GM21786 (cell line): ENCODE data around the gene ADCY2.

ENCODE experiments used
- ATAC-seq: cut with Tn5 transposase; IDR thresholded peaks from one replicate; pipeline ENCODE4 v1.9.1; 2021; ENCODE audit not compliant: unreplicated experiment

Gene ADCY2

DNA sequence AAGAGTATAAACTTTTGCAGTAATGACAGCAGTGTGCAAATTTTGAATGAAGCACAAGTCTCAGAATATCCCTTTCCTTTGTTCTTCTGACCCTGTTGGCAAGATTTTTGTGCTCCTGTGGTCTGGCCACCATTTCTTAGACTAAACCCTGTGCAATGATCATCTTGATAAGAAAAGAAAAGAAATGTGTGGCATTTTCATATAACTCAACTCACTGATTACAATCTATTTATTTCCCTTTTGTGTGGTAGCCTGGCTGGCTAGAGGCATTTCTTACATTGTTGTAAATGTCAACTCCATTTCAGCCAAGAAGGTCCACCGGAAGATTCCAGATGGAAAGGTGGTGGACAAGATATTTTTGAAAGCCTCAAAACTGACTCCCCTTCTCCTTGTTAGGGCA, 41.9 kb downstream of the ADCY2 start:
- no peak for ATAC-seq

GRCh38 chr5:7445068-7445467, 49.1 kb downstream of the ADCY2 start:
- ATAC-seq: no peak

DNA sequence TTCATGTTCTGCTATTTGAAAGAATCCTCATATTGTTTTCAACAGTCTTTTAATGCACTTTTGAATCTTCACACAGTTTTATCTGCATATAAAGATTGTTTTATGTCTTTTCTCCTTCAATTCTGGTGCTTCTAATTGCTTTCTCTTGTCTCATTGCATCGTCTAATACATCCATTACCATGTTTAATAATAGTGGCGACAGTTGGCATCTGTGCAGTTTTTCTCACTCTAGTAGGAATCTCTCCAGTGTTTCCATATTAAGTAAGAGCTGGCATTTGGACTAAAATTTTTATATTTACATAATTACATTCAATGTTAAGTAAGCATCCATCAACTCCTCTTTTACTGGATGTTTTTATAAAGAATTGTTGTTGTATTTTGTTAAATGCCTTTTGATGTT, 49.9 kb downstream of the ADCY2 start:
- no peak for ATAC-seq

DNA sequence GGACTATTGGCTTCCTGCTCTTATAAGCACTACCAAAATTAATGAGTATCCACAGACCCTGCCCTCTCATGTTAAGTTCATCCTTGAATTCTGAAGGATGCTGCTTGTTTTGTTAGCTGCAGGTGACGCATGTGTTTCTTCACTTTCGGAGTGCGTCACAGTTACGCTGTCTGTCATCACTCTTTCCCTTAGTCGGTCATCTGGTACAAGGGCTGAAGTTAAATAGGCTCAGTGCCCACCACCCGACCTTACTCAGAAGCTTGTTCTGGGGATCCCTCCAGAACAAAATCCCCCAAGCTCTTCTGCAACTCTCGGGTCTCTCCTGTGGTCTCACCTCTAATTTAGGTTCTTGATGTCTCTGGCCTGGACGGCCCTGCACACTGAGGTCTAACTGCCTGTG, 51.0 kb downstream of the ADCY2 start:
- no peak for ATAC-seq

DNA sequence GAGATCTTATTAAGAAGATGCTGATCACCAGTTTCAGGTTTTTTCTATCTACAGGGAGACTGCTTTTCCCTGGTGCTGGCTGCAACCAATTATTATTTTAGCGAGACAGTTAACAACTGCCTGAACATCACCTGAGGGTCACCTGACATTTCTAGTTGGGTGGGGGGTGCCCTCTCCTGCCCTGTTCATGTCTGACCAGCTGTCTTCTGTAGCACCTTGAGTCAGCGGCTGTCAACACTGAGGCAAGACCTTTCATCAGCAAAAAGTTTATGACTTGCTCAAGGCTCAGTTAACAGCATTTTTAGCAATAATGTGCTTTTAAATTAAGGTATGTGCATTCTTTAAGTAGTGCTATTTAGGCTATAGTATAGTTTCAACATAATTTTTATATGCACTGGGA, 58.0 kb downstream of the ADCY2 start:
- no peak for ATAC-seq

DNA sequence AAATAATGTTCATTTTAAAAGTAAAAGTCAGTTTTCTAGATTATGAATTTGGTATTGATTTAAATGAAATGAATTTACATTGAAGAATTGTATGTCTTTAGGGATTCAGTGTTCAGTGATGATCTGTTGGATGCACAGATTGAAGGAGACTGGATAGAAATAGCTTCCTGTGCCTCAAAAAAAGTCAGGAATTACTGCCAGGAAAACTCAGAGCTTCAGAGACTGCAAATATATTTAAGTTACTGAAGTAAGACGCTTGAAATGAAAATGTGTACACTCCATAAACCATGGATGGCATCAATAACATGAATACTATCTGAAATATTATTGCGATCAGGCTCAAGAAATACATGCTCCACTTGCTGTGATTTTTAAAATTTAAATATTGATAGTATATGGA, 60.3 kb downstream of the ADCY2 start:
- ATAC-seq: no peak

DNA sequence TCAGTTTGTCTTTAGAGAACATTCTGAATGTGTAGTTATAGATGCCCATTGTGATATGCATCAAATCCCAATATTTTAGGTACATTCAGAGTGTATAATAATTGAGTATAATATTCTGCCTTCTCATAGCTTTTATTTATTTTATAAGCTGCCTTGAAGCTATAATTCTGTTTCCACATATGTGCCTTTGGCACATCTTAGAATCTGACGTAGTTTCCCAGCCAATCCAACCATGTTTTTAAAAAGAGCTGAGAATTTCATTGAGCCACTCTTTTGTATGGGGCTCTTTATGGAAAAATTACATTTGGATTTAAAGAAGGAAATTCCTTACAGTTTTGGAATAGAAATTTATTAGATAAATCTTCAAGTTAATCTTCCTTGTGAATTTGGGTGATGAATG, 65.4 kb downstream of the ADCY2 start:
- ATAC-seq: no peak

GRCh38 chr5:7462758-7463157, 66.8 kb downstream of the ADCY2 start:
- ATAC-seq: no peak

- ATAC-seq: no peak
Measured at GRCh38 chr5:7464182-7464581, 68.2 kb downstream of the ADCY2 start.

GRCh38 chr5:7467179-7467578, 71.2 kb downstream of the ADCY2 start:
- ATAC-seq: no peak

GRCh38 chr5:7468742-7469141, 72.8 kb downstream of the ADCY2 start:
- no peak for ATAC-seq

DNA sequence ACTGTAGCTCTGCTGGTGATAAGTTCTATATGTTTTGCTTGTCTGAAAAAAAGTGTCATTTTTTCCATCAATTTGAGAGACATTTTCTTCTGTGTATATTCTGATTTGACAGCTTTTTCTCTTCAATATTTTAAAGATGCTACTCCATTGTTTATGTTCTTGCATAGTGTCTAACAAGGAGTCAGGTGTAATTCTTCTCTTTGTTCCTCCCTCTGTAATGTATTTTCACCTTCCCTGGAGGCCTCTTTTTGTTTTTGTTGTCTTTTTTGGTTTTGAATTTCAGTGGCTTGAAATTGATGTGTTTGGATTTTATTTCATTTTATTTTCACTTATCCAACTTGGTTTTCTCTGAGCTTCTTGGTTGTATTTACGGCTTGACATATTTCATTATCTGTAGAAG, 75.8 kb downstream of the ADCY2 start:
- no peak for ATAC-seq

DNA sequence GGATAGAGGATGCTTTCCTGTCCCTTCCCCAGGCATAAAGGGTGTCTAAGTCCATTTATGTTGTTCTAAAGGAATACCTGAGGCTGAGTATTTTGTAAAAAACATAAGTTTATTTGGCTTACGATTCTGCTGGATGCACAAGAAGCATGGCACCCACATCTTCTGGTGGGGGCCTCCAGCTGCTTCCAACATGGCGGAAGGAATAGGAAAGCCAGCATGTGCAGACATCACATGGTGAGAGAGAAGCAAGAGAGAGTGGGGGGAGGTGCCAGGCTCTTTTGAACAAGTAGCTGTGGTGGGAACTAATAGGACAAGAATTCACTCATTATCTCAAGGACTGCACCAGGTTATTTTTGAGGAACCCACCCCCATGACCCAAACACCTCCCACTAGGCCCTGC, 77.2 kb downstream of the ADCY2 start:
- no peak for ATAC-seq

- ATAC-seq: no peak
Measured at GRCh38 chr5:7473668-7474215, 77.8 kb downstream of the ADCY2 start.

DNA sequence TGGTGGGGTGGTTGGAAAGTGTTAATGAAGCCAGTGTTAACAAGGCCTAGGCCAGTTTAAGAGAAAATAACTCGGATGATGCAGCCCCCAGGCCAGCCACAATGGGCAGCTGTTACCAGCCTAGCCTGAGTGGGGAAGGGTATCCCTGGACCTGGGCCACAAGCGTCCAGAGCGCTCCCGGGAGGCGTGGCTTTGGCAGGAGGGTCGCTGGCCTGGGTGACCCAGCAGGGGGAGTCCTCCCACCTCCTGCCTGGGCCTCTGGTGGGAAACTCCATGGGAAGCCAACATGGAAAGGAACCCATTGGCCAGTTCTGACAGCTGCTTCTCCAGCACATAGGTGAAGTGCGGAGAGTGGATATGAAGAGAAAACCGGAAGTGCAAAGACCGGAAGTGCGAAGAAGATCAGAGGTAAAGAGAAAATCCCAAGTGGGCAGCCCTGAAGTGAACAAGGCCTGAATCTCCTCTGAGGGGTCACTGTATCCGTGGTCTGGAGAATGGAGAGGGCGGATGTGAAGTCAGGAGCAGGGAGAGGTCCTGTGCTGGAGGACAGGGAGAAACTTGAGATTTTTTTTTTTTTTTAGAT, 79.0 kb downstream of the ADCY2 start:
- ATAC-seq: no peak

- ATAC-seq: no peak
Measured at GRCh38 chr5:7478459-7478858, 82.5 kb downstream of the ADCY2 start.

DNA sequence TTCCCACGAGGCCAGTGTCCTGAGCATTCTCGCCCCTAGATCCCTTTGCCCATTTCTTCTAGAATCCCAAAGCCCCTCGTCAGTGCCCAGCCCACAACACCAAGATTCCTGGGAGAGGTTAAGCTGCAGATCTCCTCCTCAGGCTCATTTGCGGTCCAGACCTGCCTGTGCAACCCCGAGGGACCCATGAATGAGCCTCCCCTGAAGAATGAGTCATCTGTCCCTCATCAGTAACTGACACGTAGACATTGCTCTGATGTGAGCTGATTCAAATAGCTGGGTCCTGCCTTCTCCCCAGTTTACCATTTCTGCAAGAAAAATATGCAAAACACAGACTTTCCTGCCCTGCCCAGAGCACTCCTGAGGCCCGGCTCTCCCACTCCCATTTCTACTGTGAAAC, 92.8 kb downstream of the ADCY2 start:
- ATAC-seq: no peak

GRCh38 chr5:7492371-7492770, 96.4 kb downstream of the ADCY2 start:
- ATAC-seq: no peak

- ATAC-seq: no peak
Measured at GRCh38 chr5:7493081-7493480, 97.1 kb downstream of the ADCY2 start.

GRCh38 chr5:7493622-7494021, 97.7 kb downstream of the ADCY2 start:
- ATAC-seq: no peak

DNA sequence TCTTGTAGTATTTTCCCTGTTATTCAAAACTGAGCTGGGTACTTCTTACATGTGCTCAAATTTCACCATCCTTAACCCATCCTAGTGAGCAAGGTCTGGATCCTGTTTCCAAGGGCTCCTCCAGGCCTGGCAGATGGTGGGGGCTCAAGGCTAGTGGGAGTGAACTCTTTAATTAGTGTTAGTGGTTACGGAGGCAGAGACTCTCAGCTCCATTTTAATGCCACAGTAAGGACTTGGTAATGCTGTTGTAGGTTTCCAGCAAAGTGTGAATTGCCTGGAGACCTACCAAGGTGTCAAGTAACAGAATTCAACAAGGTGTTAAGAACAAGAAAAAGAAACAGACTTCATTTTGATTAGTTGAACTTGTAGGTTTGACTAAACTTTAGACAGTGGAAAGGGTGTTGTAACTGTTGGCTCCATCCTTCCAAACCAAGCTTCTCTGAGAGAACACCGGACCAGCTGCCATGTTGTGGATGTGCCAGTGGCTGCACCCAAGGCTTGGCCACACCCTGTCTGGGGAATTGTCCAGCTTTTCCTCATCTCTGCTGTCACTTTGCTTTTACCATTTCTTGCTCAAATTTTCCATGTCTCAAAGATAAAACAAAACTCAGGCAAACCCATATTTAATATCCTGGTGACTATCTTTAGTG, 98.7 kb downstream of the ADCY2 start:
- no peak for ATAC-seq

GRCh38 chr5:7495131-7495517, 99.2 kb downstream of the ADCY2 start:
- no peak for ATAC-seq

DNA sequence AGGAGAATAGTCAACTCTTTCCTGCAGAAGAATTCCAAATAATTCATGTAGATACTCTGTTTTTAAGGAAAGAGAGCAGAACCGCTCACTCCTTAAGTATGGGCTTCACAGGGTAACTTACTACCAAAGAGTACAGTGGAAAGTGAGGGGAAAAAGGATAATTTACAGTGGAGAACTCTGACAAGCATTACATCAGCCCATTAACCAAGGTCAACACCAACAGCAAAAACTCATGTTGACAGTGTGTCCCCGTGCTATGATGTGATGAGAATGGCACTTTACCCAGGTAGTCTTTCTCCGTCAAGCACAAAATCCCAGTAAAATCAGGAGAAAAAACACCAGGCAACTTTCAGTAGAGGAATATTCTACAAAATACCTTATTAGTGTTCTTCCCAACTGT, 104.3 kb downstream of the ADCY2 start:
- ATAC-seq: no peak
